HG03175 (cell line): ENCODE results near the gene FUT3.
"Not testable (repeated sequence)": the region's sequence is repeated elsewhere in the genome, so short reads cannot be mapped to it uniquely, and the experiment has no call there.

ENCODE experiments used
- ATAC-seq: cut with Tn5 transposase; IDR thresholded peaks from one replicate; pipeline ENCODE4 v1.9.1; 2021; ENCODE audit warnings: mild to moderate bottlenecking, moderate library complexity; ENCODE audit not compliant: unreplicated experiment

Gene FUT3

GRCh38 chr19:5851302-5851701, at the start of gene FUT3:
TSS of gene FUT3 (minus strand) at chr19:5851449.
- ATAC-seq, result no peak

GRCh38 chr19:5900976-5901375, 49.7 kb upstream of the FUT3 start:
- ATAC-seq, result no peak

GRCh38 chr19:5899728-5900526, 48.7 kb upstream of the FUT3 start:
- no peak for ATAC-seq

- no peak for ATAC-seq
These were observed 46.1 kb upstream of the FUT3 start for GRCh38 chr19:5897189-5897969.

GRCh38 chr19:5896365-5897076, 45.3 kb upstream of the FUT3 start:
- no peak for ATAC-seq

GRCh38 chr19:5895890-5896289, 44.6 kb upstream of the FUT3 start:
- no peak for ATAC-seq

GRCh38 chr19:5895409-5895808, 44.2 kb upstream of the FUT3 start:
- no peak for ATAC-seq

- no peak for ATAC-seq
These were observed 43.6 kb upstream of the FUT3 start for GRCh38 chr19:5894704-5895349.

- no peak for ATAC-seq
These were observed 42.9 kb upstream of the FUT3 start for GRCh38 chr19:5893907-5894703.

GRCh38 chr19:5893296-5893903, 42.2 kb upstream of the FUT3 start:
- no peak for ATAC-seq

- no peak for ATAC-seq
These were observed 41.6 kb upstream of the FUT3 start for GRCh38 chr19:5892772-5893275.

GRCh38 chr19:5891938-5892771, 40.9 kb upstream of the FUT3 start:
- no peak for ATAC-seq

- ATAC-seq, result no peak
These were observed 40.3 kb upstream of the FUT3 start for GRCh38 chr19:5891572-5891937.

- ATAC-seq, result no peak
These were observed 38.9 kb upstream of the FUT3 start for GRCh38 chr19:5890099-5890498.

GRCh38 chr19:5889288-5889971, 38.2 kb upstream of the FUT3 start:
- ATAC-seq, result no peak

GRCh38 chr19:5884065-5884811, 33.0 kb upstream of the FUT3 start:
- ATAC-seq, result not testable (repeated sequence)

- not testable (repeated sequence) for ATAC-seq
These were observed 32.1 kb upstream of the FUT3 start for GRCh38 chr19:5883157-5883873.
